Esophagus muscularis mucosa (tissue), 4 donors: ENCODE measurements around the gene FGF10. TPM values are rescaled to one million over a fixed set of nuclear protein-coding genes. Genes with fewer than 3 reads are reported as not detected.

ENCODE experiments used
- DNase-seq: peaks from one replicate; pipeline ENCODE4 v3.0.0-alpha.2; 2017; ENCODE audit errors: extremely low spot score
- H3K27ac ChIP-seq, 4 donors: fragments of 200-600 bp; sonication (generic); replicated peaks in 1 of 4; 1 replicate in 3 of 4; 2 replicates in 1 of 4; pipeline ENCODE4 v1.5.1; 2016 to 2019; ENCODE audit warnings: mild to moderate bottlenecking in 1 of 4
- H3K27me3 ChIP-seq, 4 donors: fragments of 200-600 bp; sonication (generic); one replicate each; pipeline versions ENCODE4 v1.5.1 to v1.6.0; 2016 to 2019
- H3K36me3 ChIP-seq, 4 donors: fragments of 200-600 bp; sonication (generic); one replicate each; pipeline ENCODE4 v1.5.1; 2016 to 2019
- H3K4me1 ChIP-seq, 4 donors: fragments of 200-600 bp; sonication (generic); one replicate each; pipeline ENCODE4 v1.5.1; 2016 to 2019
- H3K4me3 ChIP-seq, 4 donors: fragments of 200-600 bp; sonication (generic); 1 replicate in 2 of 4; 2 replicates in 2 of 4; pipeline ENCODE4 v1.5.1; 2016 to 2019; ENCODE audit warnings: mild to moderate bottlenecking in 4 of 4, moderate library complexity in 1 of 4
- H3K9me3 ChIP-seq, 4 donors: fragments of 200-600 bp; sonication (generic); 1 replicate in 3 of 4; 2 replicates in 1 of 4; pipeline ENCODE4 v1.5.1; 2016 to 2019
- EP300 ChIP-seq: sonication (generic); formaldehyde crosslinking; IDR thresholded peaks from one replicate; pipeline ENCODE4 v1.6.1; 2017; ENCODE audit warnings: antibody characterized with exemption
- POLR2A ChIP-seq: fragments of 450-650 bp; IDR thresholded peaks from one replicate; pipeline ENCODE4 v1.6.1; 2017; ENCODE audit warnings: antibody characterized with exemption, moderate library complexity, mild to moderate bottlenecking, low read depth
- POLR2AphosphoS5 ChIP-seq, 2 donors: sonication (generic); formaldehyde crosslinking; IDR thresholded peaks; one replicate each; pipeline ENCODE4 v1.6.1; 2017; ENCODE audit warnings: antibody characterized with exemption in 2 of 2
- WGBS: methylation state at CpG from one replicate; pipeline ENCODE4 v1.1.5; 2018; 5-methylcytosine and 5-hydroxymethylcytosine counted together
- intact Hi-C: fragments of 100-400 bp; cut with DNase I; formaldehyde crosslinking; loops from one replicate; pipeline ENCODE4 v1.15.1; 2023
- total RNA-seq, 4 donors: library from RNA; depleted of rRNA; stranded (reverse); fragments of >200 nt; gene quantifications; one replicate each; pipeline versions ENCODE4 v1.1.0 to v1.2.1, GENCODE V29; 2016
- TF ChIP-seq, protein P1 (sequence below), 3 experiments: fragments of 200-600 bp in 2 of 3; fragments of 450-650 bp in 1 of 3; sonication (generic) in 2 of 3; IDR thresholded peaks; one replicate each; pipeline ENCODE4 v1.5.1; 2017 to 2019; ENCODE audit warnings: antibody characterized with exemption in 3 of 3, mild to moderate bottlenecking in 2 of 3, moderate library complexity in 1 of 3

FGF10 gene
- total RNA-seq, 4 donors from 2014 or later = 3.7 to 10.4 (median 5.0) TPM

DNA sequence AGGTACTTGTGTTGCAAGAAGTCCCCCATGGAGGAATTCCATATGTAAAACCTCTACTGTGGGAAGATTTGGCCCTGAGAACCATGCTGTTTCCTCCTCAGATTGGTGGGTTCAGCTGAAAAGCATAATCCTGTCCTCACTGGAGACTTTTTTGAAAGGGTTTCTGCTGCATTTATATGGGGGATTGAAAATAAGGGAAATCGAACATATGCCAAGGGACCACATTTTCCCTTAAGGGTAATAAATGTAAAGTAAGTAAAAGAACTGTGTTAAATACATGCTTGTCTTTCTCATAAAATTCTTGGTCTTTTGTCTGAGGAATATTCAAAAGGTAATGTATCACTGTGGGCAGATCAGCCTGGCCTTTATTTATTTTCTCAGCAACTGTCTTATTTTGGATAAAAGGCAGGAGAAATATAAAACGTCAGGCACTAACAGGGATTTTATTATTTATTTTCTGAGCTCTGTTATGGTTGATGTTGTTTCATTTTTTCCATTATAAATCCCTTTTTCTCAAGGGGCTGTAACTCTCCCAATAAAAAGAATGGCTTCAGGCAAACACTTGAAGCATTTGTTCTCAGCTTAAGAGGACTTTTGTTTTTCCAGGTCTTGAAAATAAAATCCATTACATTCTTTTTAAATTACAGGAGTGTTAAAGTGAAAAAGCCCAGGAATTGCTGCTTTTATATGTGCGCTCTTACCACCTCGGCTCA lies 131.4 kb downstream of the FGF10 start:
- H3K4me3 ChIP-seq = no peak overlapping the region
- no peaks in the 10 kb centered on the region for H3K27me3 ChIP-seq
- no peak overlapping the region for H3K27ac ChIP-seq
- H3K9me3 ChIP-seq = no peaks in the 10 kb centered on the region
- TF ChIP-seq POLR2AphosphoS5 (IDR thresholded peaks at IDR 0.05) (no peak), EP300 (no peak), POLR2A (no peak)
- TF ChIP-seq, protein P1, sequence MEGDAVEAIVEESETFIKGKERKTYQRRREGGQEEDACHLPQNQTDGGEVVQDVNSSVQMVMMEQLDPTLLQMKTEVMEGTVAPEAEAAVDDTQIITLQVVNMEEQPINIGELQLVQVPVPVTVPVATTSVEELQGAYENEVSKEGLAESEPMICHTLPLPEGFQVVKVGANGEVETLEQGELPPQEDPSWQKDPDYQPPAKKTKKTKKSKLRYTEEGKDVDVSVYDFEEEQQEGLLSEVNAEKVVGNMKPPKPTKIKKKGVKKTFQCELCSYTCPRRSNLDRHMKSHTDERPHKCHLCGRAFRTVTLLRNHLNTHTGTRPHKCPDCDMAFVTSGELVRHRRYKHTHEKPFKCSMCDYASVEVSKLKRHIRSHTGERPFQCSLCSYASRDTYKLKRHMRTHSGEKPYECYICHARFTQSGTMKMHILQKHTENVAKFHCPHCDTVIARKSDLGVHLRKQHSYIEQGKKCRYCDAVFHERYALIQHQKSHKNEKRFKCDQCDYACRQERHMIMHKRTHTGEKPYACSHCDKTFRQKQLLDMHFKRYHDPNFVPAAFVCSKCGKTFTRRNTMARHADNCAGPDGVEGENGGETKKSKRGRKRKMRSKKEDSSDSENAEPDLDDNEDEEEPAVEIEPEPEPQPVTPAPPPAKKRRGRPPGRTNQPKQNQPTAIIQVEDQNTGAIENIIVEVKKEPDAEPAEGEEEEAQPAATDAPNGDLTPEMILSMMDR (IDR thresholded peaks at IDR 0.05) = no peak
- intact Hi-C loops = no loop called here
- WGBS = 59% methylated on average over 4 of the region's 4 CpGs
- DNase-seq = no peak
- no peaks in the 10 kb centered on the region for H3K36me3 ChIP-seq
- no peaks in the 10 kb centered on the region for H3K4me1 ChIP-seq

- Histone ChIP-seq H3K27ac (no peak overlapping the region), H3K4me1 (no peaks in the 10 kb centered on the region), H3K9me3 (no peaks in the 10 kb centered on the region), H3K36me3 (no peaks in the 10 kb centered on the region), H3K4me3 (no peak overlapping the region), H3K27me3 (no peaks in the 10 kb centered on the region)
- 94% methylated on average over 3 of the region's 3 CpGs for WGBS
- intact Hi-C loops = no loop called here
- no peak for TF ChIP-seq POLR2AphosphoS5 (IDR thresholded peaks at IDR 0.05)
- TF ChIP-seq POLR2A = no peak
- TF ChIP-seq, protein P1 (IDR thresholded peaks at IDR 0.05) = no peak
- no peak for TF ChIP-seq EP300
- DNase-seq = no peak
Observed at GRCh38 chr5:44257221-44257620, 132.0 kb downstream of the FGF10 start.
